GM12865 (cell line): Measurements from ENCODE around the gene ARHGEF40.
"Not testable (repeated sequence)": the region's sequence is repeated elsewhere in the genome, so short reads cannot be mapped to it uniquely, and the experiment has no call there.

ENCODE experiments used
- DNase-seq: peaks from one replicate; pipeline ENCODE4 v3.0.0; 2010; ENCODE audit warnings: low read depth
- H3K4me3 ChIP-seq: 2 replicates; pipeline ENCODE4 v1.5.1; 2011; ENCODE audit warnings: mild to moderate bottlenecking, low read depth, low read length, control low read depth
- TF ChIP-seq, protein P1 (sequence below): IDR thresholded peaks from 2 replicates; pipeline ENCODE4 v1.5.1; 2011; ENCODE audit warnings: low read length, control low read depth, low read depth, inconsistent platforms; ENCODE audit not compliant: insufficient read depth; ENCODE audit errors: missing control alignments

ARHGEF40 gene

DNA sequence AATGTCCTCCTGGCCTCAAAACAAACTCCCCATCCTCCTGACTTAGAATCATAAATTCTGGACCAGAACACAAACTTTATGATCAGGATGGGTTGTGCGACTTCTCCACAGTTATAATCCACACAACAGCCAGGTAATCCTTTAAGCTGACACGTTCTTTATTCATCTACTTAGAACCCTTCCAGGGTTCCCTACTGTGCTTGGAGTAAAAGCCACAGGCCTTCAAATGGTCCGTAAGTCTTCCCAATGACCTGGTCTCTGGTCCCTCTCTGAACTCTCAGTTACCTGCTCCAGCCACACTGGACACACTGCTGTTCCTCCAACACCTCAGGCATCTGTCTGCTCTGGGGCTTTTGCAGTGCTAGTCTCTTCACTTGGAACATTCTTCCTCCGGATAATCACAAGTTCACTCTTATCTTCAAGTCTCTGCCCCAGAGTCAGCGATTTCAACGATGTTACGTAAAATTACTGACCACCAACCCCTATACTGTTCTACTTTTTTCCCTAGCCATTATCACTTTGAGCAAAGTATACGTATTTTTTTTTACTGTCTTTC is 29.7 kb upstream of the ARHGEF40 start:
- H3K4me3 ChIP-seq, result no peak overlapping the region
- TF ChIP-seq, protein P1, sequence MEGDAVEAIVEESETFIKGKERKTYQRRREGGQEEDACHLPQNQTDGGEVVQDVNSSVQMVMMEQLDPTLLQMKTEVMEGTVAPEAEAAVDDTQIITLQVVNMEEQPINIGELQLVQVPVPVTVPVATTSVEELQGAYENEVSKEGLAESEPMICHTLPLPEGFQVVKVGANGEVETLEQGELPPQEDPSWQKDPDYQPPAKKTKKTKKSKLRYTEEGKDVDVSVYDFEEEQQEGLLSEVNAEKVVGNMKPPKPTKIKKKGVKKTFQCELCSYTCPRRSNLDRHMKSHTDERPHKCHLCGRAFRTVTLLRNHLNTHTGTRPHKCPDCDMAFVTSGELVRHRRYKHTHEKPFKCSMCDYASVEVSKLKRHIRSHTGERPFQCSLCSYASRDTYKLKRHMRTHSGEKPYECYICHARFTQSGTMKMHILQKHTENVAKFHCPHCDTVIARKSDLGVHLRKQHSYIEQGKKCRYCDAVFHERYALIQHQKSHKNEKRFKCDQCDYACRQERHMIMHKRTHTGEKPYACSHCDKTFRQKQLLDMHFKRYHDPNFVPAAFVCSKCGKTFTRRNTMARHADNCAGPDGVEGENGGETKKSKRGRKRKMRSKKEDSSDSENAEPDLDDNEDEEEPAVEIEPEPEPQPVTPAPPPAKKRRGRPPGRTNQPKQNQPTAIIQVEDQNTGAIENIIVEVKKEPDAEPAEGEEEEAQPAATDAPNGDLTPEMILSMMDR, result no peak
- no peak for DNase-seq

DNA sequence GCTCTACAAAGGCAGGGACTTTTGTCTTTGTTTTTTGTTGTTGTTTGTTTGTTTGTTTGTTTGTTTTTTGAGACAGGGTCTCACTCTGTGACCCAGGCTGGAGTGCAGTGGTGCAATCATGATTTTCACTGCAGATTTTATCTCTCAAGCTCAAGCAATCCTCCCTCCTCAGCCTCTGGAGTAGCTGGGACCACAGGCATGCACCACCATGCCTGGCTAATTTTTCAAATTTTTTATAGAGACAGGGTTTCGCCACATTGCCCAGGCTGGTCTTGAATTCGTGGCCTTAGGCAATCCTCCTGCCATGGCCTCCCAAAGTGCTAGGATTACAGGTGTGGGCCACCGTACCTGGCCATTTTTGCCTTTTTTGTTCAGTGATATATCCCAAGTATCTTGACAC is 29.2 kb upstream of the ARHGEF40 start:
- not testable (repeated sequence) for DNase-seq, H3K4me3 ChIP-seq

DNA sequence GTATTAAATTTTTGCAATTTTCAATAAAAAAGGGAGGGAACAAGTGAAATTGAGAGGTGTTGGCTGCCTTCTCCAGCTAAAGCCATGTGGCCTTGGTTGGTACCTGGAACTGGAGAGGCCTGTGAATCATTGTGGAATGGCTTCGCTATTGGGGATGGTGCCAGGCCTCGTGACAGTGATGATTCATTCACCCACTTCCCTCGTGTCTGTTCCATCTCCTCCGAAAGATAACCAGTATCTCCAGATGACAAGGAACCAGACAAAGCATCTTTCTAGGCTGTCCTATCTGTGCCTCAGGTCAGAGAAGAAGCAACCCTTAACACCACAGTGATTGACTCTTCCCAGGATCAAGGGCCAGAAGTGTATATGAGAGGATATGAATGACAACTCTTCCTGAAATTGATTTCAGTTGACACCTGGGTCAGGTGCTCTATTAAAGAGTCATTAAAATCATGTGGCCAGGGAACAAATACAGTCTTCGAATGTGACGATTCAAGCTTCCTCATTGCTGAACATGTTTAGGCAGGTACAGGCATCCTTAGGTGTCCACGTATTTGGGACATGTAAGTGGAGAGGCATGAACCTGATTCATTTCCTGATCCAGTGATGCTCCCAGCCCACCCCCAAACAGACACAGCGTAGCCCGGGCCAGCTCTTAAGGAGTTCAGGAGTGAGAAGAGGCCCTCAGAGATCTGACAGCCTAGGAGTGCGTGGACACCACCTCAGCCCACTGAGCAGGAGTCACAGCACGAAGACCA is 28.2 kb upstream of the ARHGEF40 start, which contains the start of gene RNASE7:
Gene RNASE7, plus strand, starts transcription at position 687 of the 758 bp plus-strand sequence. CDS start 631 bp downstream, outside the sequence.
- TF ChIP-seq, protein P1, result no peak
- no peak for DNase-seq
- H3K4me3 ChIP-seq, result no peak within 1 kb of the TSS

DNA sequence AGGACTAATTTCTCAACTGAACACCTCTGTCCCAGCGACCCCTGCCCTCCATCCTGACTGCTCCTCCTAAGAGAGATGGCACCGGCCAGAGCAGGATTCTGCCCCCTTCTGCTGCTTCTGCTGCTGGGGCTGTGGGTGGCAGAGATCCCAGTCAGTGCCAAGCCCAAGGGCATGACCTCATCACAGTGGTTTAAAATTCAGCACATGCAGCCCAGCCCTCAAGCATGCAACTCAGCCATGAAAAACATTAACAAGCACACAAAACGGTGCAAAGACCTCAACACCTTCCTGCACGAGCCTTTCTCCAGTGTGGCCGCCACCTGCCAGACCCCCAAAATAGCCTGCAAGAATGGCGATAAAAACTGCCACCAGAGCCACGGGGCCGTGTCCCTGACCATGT is 27.2 kb upstream of the ARHGEF40 start:
- no peak overlapping the region for H3K4me3 ChIP-seq
- no peak for DNase-seq
- TF ChIP-seq, protein P1, result no peak

DNA sequence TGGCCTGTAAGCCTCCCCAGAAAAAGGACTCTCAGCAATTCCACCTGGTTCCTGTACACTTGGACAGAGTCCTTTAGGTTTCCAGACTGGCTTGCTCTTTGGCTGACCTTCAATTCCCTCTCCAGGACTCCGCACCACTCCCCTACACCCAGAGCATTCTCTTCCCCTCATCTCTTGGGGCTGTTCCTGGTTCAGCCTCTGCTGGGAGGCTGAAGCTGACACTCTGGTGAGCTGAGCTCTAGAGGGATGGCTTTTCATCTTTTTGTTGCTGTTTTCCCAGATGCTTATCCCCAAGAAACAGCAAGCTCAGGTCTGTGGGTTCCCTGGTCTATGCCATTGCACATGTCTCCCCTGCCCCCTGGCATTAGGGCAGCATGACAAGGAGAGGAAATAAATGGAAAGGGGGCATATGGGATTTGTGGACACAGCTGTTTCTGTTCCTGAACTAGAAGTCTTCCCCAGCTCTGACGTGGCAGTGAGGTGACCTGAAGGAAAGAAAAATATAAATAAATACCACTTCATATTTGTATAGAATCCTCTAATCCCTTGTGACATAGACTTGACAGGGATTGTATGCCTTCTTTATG is 26.6 kb upstream of the ARHGEF40 start:
- no peak for DNase-seq
- H3K4me3 ChIP-seq, result no peak overlapping the region
- TF ChIP-seq, protein P1, result no peak

DNA sequence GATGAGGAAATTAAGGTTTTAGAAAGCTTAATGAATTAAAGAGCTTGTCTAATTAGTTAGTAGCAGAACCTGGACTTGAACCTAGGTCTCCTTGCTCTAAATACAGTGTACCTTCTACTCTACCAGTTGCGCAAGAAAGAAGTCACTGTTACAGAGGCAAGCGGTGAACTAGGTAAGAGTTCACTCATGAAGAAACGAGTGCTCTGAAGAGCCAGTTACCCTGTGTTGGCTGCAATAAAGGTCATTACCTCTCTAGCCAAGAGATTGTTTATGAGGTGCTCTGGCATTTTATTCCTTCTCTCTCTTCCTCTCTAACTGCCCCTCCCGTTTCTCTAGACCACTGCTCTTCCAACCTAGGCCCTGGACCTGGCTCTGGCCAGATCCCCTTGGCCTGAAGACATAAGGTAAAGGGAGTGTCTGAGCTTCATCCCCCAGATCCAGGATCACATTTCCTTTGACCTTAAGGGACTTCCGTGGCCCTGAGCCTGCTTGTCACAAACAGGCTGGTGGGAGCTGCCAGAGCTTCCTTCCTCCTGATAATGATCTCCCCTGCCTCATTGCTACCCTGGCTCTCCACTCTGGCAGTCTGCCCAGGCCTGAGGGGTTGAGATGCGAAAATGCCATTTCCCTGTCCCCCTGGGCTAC is 26.0 kb upstream of the ARHGEF40 start:
- TF ChIP-seq, protein P1, result no peak
- no peak overlapping the region for H3K4me3 ChIP-seq
- no peak for DNase-seq

DNA sequence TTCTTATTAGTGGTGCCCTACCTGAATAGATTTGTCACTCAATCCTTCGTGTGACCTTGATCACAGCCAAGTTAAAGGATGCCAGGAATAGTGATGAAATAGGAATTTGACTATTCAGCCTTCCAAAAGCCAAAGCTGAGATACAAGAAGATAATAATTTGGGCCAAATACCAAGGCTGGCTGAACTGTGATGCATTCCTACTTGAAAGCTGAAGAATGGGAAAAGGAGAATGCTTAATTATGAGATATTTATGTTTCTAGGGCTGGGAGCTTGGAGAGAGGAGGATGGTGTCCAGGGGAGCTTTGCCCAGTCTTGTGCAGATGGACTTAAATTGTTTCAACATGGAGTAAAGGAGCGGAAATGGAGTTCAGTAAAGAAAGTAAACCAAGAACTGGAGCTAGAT is 22.7 kb upstream of the ARHGEF40 start:
- H3K4me3 ChIP-seq, result no peak overlapping the region
- TF ChIP-seq, protein P1, result no peak
- no peak for DNase-seq
